ENCODE data around the gene CAP2. TPM values are rescaled to one million over a fixed set of nuclear protein-coding genes. Genes with fewer than 3 reads are reported as not detected.

Gene CAP2
- total and polyA plus RNA-seq, 9 of the 15 experiments (the other 6 are each of a cell fraction or from before 2014, with no cell fraction given) = not detected

- CTCF ChIA-PET (ENCODE audit: low intra/inter-chr PET ratio) = no interaction called here
- no peaks in the 10 kb centered on the region for H3K36me3 ChIP-seq (ENCODE audit: control insufficient read depth, insufficient read depth, low read length)
- H3K27me3 ChIP-seq (ENCODE audit: control insufficient read depth in 2 of 2, insufficient read depth in 2 of 2, low read length in 2 of 2) = peaks cover 9 to 25% of the 10 kb centered on the region in 2 experiments; a peak in 4 of 5 replicates
- H3K79me2 ChIP-seq (ENCODE audit: control insufficient read depth, insufficient read depth, low read length) = no peaks in the 10 kb centered on the region
- H3K4me3 ChIP-seq = no peak overlapping the region
- no peaks in the 10 kb centered on the region for H3K4me1 ChIP-seq (replicated peaks in 1 of 2; ENCODE audit: control insufficient read depth in 2 of 2, insufficient read depth in 2 of 2, low read length in 2 of 2)
- no peak for DNase-seq (ENCODE audit: extremely low read depth in 1 of 4, low spot score in 3 of 4)
- no peak overlapping the region for H3K9ac ChIP-seq (ENCODE audit: insufficient read depth in 1 of 2, low read depth in 2 of 2, low read length in 2 of 2)
- POLR2A ChIA-PET = no interaction called here
- no TSS peak for BruUV-seq (replicated peaks)
- H2AFZ ChIP-seq (ENCODE audit: low read depth, low read length) = no peak overlapping the region
- intact Hi-C loops (cut with micrococcal nuclease) = no loop called here
- H3K4me2 ChIP-seq (ENCODE audit: insufficient read depth, low read length) = no peak overlapping the region
- no peaks in the 10 kb centered on the region for H3K9me3 ChIP-seq (replicated peaks; ENCODE audit: control insufficient read depth, insufficient read depth, low read depth, low read length)
- FAIRE-seq = no peak
- TF ChIP-seq XRCC4 (IDR thresholded peaks at IDR 0.05; ENCODE audit: extremely low read depth, insufficient read depth, insufficient read length) (no peak), NEUROD1 (IDR thresholded peaks at IDR 0.05; ENCODE audit: borderline replicate concordance, low read depth, low read length, partially characterized antibody) (no peak), ELK1 (CRISPR knock-in tag; IDR thresholded peaks at IDR 0.05) (no peak), NFIC (IDR thresholded peaks at IDR 0.05) (no peak)
- no peak overlapping the region for H3K27ac ChIP-seq (ENCODE audit: extremely low read depth, low read depth, low read length)
- H4K20me1 ChIP-seq (replicated peaks; ENCODE audit: control insufficient read depth, insufficient read depth, low read length) = no peaks in the 10 kb centered on the region
- in situ Hi-C loops (cut with MboI) = no loop called here
- WGBS (ENCODE audit: insufficient coverage, low coverage, missing lambda C conversion rate) = 0% methylated on average over 4 of the region's 4 CpGs
- H3K9me1 ChIP-seq (ENCODE audit: control insufficient read depth, insufficient read depth, low read length) = no peaks in the 10 kb centered on the region
- no peak for ATAC-seq
Observed at GRCh38 chr6:17423026-17423425, 29.6 kb downstream of the CAP2 start.

GRCh38 chr6:17427062-17427461 lies 33.7 kb downstream of the CAP2 start:
- no peaks in the 10 kb centered on the region for H3K9me3 ChIP-seq (replicated peaks; ENCODE audit: control insufficient read depth, insufficient read depth, low read depth, low read length)
- no peak overlapping the region for H2AFZ ChIP-seq (ENCODE audit: low read depth, low read length)
- intact Hi-C loops (cut with micrococcal nuclease) = no loop called here
- POLR2A ChIA-PET = interaction anchor here (1.2 kb wide), 1 partner anchor 8 kb away, joined by 4 read pairs; no protein-coding TSS in a partner anchor
- no peak overlapping the region for H3K4me2 ChIP-seq (ENCODE audit: insufficient read depth, low read length)
- H3K9me1 ChIP-seq (ENCODE audit: control insufficient read depth, insufficient read depth, low read length) = no peaks in the 10 kb centered on the region
- no peak for FAIRE-seq
- WGBS (ENCODE audit: insufficient coverage, low coverage, missing lambda C conversion rate) = 0% methylated on average over 6 of the region's 6 CpGs
- H3K4me3 ChIP-seq = no peak overlapping the region
- no peaks in the 10 kb centered on the region for H3K79me2 ChIP-seq (ENCODE audit: control insufficient read depth, insufficient read depth, low read length)
- ATAC-seq = no peak
- H4K20me1 ChIP-seq (replicated peaks; ENCODE audit: control insufficient read depth, insufficient read depth, low read length) = no peaks in the 10 kb centered on the region
- H3K9ac ChIP-seq (ENCODE audit: insufficient read depth in 1 of 2, low read depth in 2 of 2, low read length in 2 of 2) = no peak overlapping the region
- in situ Hi-C loops (cut with MboI) = no loop called here
- DNase-seq (ENCODE audit: extremely low read depth in 1 of 4, low spot score in 3 of 4) = no peak
- CTCF ChIA-PET (ENCODE audit: low intra/inter-chr PET ratio) = no interaction called here
- no TSS peak for BruUV-seq (replicated peaks)
- peaks cover 9 to 13% of the 10 kb centered on the region in 2 experiments for H3K27me3 ChIP-seq (ENCODE audit: control insufficient read depth in 2 of 2, insufficient read depth in 2 of 2, low read length in 2 of 2)
- TF ChIP-seq CBFB (CRISPR knock-in tag; IDR thresholded peaks at IDR 0.05) (no peak), BDP1 (IDR thresholded peaks at IDR 0.05; ENCODE audit: insufficient read depth, insufficient read length) (no peak), FOXM1 (IDR thresholded peaks at IDR 0.05; ENCODE audit: low read depth) (no peak), FOXM1 (CRISPR knock-in tag; IDR thresholded peaks at IDR 0.05; ENCODE audit: low read depth) (no peak), NFXL1 (CRISPR knock-in tag; IDR thresholded peaks at IDR 0.05) (no peak), KDM2B (CRISPR knock-in tag; IDR thresholded peaks at IDR 0.05) (no peak)
- no peaks in the 10 kb centered on the region for H3K36me3 ChIP-seq (ENCODE audit: control insufficient read depth, insufficient read depth, low read length)
- no peaks in the 10 kb centered on the region for H3K4me1 ChIP-seq (replicated peaks in 1 of 2; ENCODE audit: control insufficient read depth in 2 of 2, insufficient read depth in 2 of 2, low read length in 2 of 2)
- H3K27ac ChIP-seq (ENCODE audit: extremely low read depth, low read depth, low read length) = no peak overlapping the region
